ENCODE results near the gene GATB.

DNA sequence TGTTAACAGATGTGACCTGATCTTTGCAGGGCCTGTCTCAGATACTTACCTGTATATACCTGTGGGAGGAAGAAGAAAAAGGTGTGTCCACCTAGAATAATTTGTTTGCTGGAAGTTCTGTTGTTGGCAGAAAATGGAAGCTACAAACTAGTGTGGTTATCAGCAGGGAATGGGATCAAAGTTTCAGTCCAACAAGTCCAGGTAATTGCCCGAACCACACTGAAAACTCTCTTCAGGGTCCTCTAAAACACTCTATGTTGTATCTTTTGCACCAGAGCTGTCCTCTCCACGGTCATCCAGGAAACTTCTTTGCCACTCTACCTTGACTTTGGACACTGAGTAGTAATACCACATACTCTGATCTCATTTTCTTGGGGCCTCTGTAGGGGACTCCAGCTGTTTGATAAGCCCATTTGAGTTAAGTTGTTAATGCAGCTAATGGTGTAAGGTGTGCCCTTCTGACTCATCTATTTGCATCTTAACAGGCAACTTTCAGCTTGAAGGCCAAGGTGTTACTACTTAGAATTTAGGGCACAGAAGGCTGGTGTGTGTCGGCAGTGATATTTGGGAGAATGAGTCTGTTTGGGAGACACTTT lies 38.7 kb upstream of the GATB start:
- TF ChIP-seq TCF4 (CRISPR knock-in tag; IDR thresholded peaks at IDR 0.05; ENCODE audit: borderline replicate concordance) (no peak), BACH2 (CRISPR knock-in tag; IDR thresholded peaks at IDR 0.05; ENCODE audit: borderline replicate concordance) (no peak), ZFP30 (CRISPR knock-in tag; IDR thresholded peaks at IDR 0.05) (no peak), ARNTL (CRISPR knock-in tag; IDR thresholded peaks at IDR 0.05; ENCODE audit: borderline replicate concordance, low read depth) (no peak), ZNF8 (CRISPR knock-in tag; IDR thresholded peaks at IDR 0.05) (no peak), TOX (CRISPR knock-in tag; IDR thresholded peaks at IDR 0.05; ENCODE audit: borderline replicate concordance) (no peak), OSR1 (CRISPR knock-in tag; IDR thresholded peaks at IDR 0.05) (no peak), RARB (CRISPR knock-in tag; IDR thresholded peaks at IDR 0.05) (no peak), ZFP3 (CRISPR knock-in tag; IDR thresholded peaks at IDR 0.05) (no peak), ZC3H10 (CRISPR knock-in tag; IDR thresholded peaks at IDR 0.05) (no peak)
- TF ChIP-seq, protein P1, sequence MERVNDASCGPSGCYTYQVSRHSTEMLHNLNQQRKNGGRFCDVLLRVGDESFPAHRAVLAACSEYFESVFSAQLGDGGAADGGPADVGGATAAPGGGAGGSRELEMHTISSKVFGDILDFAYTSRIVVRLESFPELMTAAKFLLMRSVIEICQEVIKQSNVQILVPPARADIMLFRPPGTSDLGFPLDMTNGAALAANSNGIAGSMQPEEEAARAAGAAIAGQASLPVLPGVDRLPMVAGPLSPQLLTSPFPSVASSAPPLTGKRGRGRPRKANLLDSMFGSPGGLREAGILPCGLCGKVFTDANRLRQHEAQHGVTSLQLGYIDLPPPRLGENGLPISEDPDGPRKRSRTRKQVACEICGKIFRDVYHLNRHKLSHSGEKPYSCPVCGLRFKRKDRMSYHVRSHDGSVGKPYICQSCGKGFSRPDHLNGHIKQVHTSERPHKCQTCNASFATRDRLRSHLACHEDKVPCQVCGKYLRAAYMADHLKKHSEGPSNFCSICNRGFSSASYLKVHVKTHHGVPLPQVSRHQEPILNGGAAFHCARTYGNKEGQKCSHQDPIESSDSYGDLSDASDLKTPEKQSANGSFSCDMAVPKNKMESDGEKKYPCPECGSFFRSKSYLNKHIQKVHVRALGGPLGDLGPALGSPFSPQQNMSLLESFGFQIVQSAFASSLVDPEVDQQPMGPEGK (CRISPR knock-in tag; IDR thresholded peaks at IDR 0.05; ENCODE audit: borderline replicate concordance): no peak
- TF ChIP-seq, protein P2, sequence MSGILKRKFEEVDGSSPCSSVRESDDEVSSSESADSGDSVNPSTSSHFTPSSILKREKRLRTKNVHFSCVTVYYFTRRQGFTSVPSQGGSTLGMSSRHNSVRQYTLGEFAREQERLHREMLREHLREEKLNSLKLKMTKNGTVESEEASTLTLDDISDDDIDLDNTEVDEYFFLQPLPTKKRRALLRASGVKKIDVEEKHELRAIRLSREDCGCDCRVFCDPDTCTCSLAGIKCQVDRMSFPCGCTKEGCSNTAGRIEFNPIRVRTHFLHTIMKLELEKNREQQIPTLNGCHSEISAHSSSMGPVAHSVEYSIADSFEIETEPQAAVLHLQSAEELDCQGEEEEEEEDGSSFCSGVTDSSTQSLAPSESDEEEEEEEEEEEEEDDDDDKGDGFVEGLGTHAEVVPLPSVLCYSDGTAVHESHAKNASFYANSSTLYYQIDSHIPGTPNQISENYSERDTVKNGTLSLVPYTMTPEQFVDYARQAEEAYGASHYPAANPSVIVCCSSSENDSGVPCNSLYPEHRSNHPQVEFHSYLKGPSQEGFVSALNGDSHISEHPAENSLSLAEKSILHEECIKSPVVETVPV (CRISPR knock-in tag; IDR thresholded peaks at IDR 0.05): no peak
- TF ChIP-seq, protein P3, sequence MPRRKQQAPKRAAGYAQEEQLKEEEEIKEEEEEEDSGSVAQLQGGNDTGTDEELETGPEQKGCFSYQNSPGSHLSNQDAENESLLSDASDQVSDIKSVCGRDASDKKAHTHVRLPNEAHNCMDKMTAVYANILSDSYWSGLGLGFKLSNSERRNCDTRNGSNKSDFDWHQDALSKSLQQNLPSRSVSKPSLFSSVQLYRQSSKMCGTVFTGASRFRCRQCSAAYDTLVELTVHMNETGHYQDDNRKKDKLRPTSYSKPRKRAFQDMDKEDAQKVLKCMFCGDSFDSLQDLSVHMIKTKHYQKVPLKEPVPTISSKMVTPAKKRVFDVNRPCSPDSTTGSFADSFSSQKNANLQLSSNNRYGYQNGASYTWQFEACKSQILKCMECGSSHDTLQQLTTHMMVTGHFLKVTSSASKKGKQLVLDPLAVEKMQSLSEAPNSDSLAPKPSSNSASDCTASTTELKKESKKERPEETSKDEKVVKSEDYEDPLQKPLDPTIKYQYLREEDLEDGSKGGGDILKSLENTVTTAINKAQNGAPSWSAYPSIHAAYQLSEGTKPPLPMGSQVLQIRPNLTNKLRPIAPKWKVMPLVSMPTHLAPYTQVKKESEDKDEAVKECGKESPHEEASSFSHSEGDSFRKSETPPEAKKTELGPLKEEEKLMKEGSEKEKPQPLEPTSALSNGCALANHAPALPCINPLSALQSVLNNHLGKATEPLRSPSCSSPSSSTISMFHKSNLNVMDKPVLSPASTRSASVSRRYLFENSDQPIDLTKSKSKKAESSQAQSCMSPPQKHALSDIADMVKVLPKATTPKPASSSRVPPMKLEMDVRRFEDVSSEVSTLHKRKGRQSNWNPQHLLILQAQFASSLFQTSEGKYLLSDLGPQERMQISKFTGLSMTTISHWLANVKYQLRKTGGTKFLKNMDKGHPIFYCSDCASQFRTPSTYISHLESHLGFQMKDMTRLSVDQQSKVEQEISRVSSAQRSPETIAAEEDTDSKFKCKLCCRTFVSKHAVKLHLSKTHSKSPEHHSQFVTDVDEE (CRISPR knock-in tag; IDR thresholded peaks at IDR 0.05): no peak
